Urinary bladder (tissue), 4 donors: ENCODE data around the gene SYCP2. TPM values are rescaled to one million over a fixed set of nuclear protein-coding genes. Genes with fewer than 3 reads are reported as not detected.

Experiments used
- DNase-seq: peaks from one replicate; pipeline ENCODE4 v3.0.0-alpha.2; 2015; ENCODE audit errors: extremely low spot score
- H3K27ac ChIP-seq: one replicate; pipeline ENCODE4 v1.5.1; 2013; ENCODE audit warnings: low read depth, mild to moderate bottlenecking, moderate library complexity
- H3K36me3 ChIP-seq: one replicate; pipeline ENCODE4 v1.6.1; 2013; ENCODE audit warnings: mild to moderate bottlenecking, moderate library complexity; ENCODE audit not compliant: insufficient read depth
- H3K4me1 ChIP-seq: one replicate; pipeline ENCODE4 v1.6.1; 2013; ENCODE audit warnings: mild to moderate bottlenecking, moderate library complexity; ENCODE audit not compliant: insufficient read depth
- H3K4me3 ChIP-seq: one replicate; pipeline ENCODE4 v1.5.1; 2013; ENCODE audit warnings: low read depth, low read length
- WGBS: extraction: QIAGEN DNeasy Blood & Tissue Kit; methylation state at CpG from one replicate; pipeline ENCODE4 v1.1.7; 2013; 5-methylcytosine and 5-hydroxymethylcytosine counted together
- polyA plus RNA-seq: library from polyadenylated mRNA; stranded (reverse); fragments of 200-250 nt; gene quantifications from one replicate; pipeline ENCODE4 v1.2.3, GENCODE V29; 2013
- total RNA-seq: library from RNA; depleted of rRNA; stranded (reverse); fragments of >200 nt; gene quantifications from one replicate; pipeline ENCODE4 v1.2.3, GENCODE V29; 2014
- donor health status: healthy with polysubstance abuse.
- donor health status: healthy.

Gene SYCP2
- total and polyA plus RNA-seq, 2 donors = 1.2 to 6.7 TPM

GRCh38 chr20:59939052-59939878, 5.8 kb upstream of the SYCP2 start:
- H3K4me1 ChIP-seq = peaks cover 2% of the 10 kb centered on the region
- H3K4me3 ChIP-seq = peak overlapping the region; percentile 70
- peak overlapping the region; percentile 89 for H3K27ac ChIP-seq
- no peak for DNase-seq
- WGBS = 41% methylated on average over 104 of the region's 104 CpGs
- H3K36me3 ChIP-seq = no peaks in the 10 kb centered on the region

- DNase-seq = no peak
- Histone ChIP-seq H3K36me3 (no peaks in the 10 kb centered on the region), H3K4me3 (no peak overlapping the region), H3K4me1 (peaks cover 2% of the 10 kb centered on the region), H3K27ac (no peak overlapping the region)
- WGBS = 78% methylated on average over 7 of the region's 7 CpGs
These were observed 5.2 kb upstream of the SYCP2 start for GRCh38 chr20:59938696-59939051.

DNA sequence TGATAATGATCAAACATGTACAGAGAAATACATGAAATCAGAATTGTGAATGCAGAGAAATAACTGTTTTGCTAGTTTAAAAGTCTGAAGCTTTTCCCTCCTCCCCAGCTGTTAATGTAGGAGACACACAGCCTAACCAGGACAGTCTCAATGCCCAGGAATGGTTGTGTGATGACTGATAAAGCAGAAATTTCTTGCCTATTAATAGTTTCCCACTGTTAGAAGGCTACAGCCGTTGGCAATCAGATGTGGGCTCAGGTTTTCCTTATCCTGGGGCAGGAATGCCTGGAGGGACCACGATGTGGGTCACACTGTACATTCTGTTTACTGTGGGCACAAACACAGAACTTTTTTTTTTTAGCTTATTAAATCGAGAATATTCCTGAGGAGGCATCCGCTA, 4.8 kb upstream of the SYCP2 start:
- Histone ChIP-seq H3K4me3 (no peak overlapping the region), H3K4me1 (peaks cover 2% of the 10 kb centered on the region), H3K27ac (no peak overlapping the region), H3K36me3 (no peaks in the 10 kb centered on the region)
- no peak for DNase-seq
- WGBS = 55% methylated on average over 4 of the region's 4 CpGs

GRCh38 chr20:59937150-59937549, 3.7 kb upstream of the SYCP2 start:
- Histone ChIP-seq H3K36me3 (no peaks in the 10 kb centered on the region), H3K4me3 (no peak overlapping the region), H3K4me1 (peaks cover 2% of the 10 kb centered on the region), H3K27ac (no peak overlapping the region)
- DNase-seq = no peak
- 75% methylated on average over 3 of the region's 3 CpGs for WGBS

GRCh38 chr20:59936409-59936808, 3.0 kb upstream of the SYCP2 start:
- no peak overlapping the region for H3K27ac ChIP-seq
- no peaks in the 10 kb centered on the region for H3K36me3 ChIP-seq
- WGBS = 67% methylated on average over 4 of the region's 4 CpGs
- no peak overlapping the region for H3K4me3 ChIP-seq
- no peak for DNase-seq
- H3K4me1 ChIP-seq = peaks cover 2% of the 10 kb centered on the region

- no peak overlapping the region for H3K27ac ChIP-seq
- DNase-seq = no peak
- H3K4me3 ChIP-seq = no peak overlapping the region
- 88% methylated on average over 8 of the region's 8 CpGs for WGBS
- H3K36me3 ChIP-seq = no peaks in the 10 kb centered on the region
- H3K4me1 ChIP-seq = peaks cover 2% of the 10 kb centered on the region
These were observed 2.2 kb upstream of the SYCP2 start for GRCh38 chr20:59935457-59936185.

- peaks cover 2% of the 10 kb centered on the region for H3K4me1 ChIP-seq
- DNase-seq = no peak
- H3K36me3 ChIP-seq = no peaks in the 10 kb centered on the region
- WGBS = 4% methylated on average over 59 of the region's 59 CpGs
- H3K27ac ChIP-seq = no peak overlapping the region
- peak overlapping the region; percentile 57 for H3K4me3 ChIP-seq
These were observed 580 bp upstream of the SYCP2 start for GRCh38 chr20:59933849-59934585.

DNA sequence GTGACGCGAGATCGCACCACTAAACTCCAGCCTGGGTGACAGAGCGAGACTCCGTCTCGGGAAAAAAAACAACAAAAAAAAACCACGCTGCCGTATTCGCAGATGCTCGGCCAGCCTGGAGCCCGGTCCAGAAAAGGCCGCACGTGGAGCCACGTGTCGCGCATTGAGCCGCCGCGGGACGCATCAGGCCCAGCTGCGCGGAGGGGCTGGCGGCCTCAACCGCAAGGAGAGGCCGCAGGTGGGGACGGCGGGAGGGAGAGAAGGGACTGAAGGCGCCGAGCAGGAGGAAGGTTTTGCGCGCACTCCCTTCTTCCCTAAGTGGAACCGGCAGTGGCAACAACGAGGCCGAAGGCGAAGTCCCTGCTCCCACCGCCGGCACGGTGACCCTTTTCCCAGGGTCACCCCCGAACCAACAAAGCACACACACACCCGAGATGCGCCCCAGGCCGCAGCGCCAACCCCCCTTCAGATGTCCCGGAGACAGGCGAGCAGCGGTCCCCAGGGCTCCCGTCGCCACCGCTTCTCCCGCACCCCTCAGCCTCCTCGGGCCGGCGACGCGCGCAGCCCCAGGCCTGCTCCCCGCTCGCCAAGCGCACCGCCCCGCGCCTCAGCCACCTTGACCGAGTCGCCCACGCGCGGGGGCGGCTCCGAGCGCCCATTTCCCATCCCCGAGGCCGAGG, 681 bp downstream of the SYCP2 start:
- no peak for DNase-seq
- H3K4me3 ChIP-seq = peak overlapping the region; percentile 57
- H3K27ac ChIP-seq = no peak overlapping the region
- no peaks in the 10 kb centered on the region for H3K36me3 ChIP-seq
- 83% methylated on average over 72 of the region's 72 CpGs for WGBS
- H3K4me1 ChIP-seq = no peaks in the 10 kb centered on the region

DNA sequence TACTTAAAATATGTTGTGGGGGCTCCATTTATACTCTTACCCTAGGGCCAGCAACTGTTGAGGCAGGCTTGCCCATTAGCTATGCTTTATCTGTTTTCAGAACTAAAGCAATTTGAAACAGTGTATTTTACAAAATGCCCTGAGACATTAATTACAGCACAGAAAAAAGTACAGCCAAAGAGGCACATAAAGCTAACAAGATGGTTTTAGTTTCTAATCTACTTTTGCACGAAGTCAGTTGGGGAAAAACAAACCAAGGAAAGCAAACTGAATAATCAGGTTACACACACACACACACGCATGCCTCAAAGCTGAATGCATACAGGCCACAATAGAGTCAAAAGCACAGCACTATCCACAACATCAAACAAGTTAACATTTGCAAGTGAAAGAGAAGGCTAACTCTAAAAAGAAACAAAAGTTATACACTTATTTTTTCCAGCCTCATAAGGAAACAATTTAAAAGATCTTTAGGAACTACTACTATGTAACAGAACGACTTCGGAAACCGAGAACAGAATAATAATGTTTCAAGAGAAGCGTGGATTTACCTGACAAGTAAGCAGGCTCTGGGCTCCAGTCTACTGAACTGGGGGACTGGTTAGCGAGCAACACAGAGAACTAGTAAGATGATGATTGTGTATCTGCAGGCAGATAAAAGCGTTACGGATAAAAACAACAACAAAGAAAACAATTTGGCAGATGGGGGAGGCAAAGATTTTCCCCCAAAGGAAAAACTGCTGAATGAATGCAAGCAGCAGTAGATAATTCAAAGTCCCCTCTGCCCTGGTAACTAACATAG, 1.7 kb downstream of the SYCP2 start:
- WGBS = 86% methylated on average over 9 of the region's 9 CpGs
- Histone ChIP-seq H3K4me3 (no peak overlapping the region), H3K27ac (no peak overlapping the region), H3K36me3 (no peaks in the 10 kb centered on the region), H3K4me1 (no peaks in the 10 kb centered on the region)
- no peak for DNase-seq

GRCh38 chr20:59925899-59926298, 7.5 kb downstream of the SYCP2 start:
- Histone ChIP-seq H3K27ac (no peak overlapping the region), H3K4me1 (no peaks in the 10 kb centered on the region), H3K4me3 (no peak overlapping the region), H3K36me3 (no peaks in the 10 kb centered on the region)
- no peak for DNase-seq

GRCh38 chr20:59925359-59925758, 8.1 kb downstream of the SYCP2 start:
- DNase-seq = no peak
- 83% methylated on average over 1 of the region's 1 CpG for WGBS
- Histone ChIP-seq H3K27ac (no peak overlapping the region), H3K36me3 (no peaks in the 10 kb centered on the region), H3K4me1 (no peaks in the 10 kb centered on the region), H3K4me3 (no peak overlapping the region)

- no peaks in the 10 kb centered on the region for H3K4me1 ChIP-seq
- no peak overlapping the region for H3K4me3 ChIP-seq
- 91% methylated on average over 1 of the region's 1 CpG for WGBS
- no peaks in the 10 kb centered on the region for H3K36me3 ChIP-seq
- H3K27ac ChIP-seq = no peak overlapping the region
- DNase-seq = no peak
These were observed 9.9 kb downstream of the SYCP2 start for GRCh38 chr20:59923514-59923913.

DNA sequence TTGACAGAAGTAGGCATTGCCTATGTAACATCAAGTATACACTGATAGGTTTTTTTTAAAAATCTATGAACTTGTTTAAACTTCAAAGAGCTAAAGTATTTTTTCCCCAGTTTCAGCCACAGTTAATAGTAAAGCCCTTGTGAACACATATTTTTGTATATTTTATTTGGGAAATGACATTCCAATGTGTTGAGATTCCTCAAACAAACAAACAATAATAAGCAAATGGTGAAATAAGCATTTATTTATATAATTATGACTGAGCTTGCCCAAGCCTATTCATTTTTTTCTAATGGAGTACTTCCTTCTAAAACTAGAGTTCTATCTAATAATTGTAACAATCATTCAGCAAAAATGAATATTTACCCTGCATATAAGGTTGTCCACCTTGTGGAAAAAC, 12.5 kb downstream of the SYCP2 start:
- no peak for DNase-seq
- Histone ChIP-seq H3K27ac (no peak overlapping the region), H3K4me1 (no peaks in the 10 kb centered on the region), H3K4me3 (no peak overlapping the region), H3K36me3 (no peaks in the 10 kb centered on the region)
